ENCODE data around the gene ATP2A3. TPM values are rescaled to one million over a fixed set of nuclear protein-coding genes. Genes with fewer than 3 reads are reported as not detected.

The ATP2A3 gene
- polyA plus RNA-seq, 4 donors = 5.8 to 83.0 (median 24.4) TPM

- Histone ChIP-seq H3K27me3 (ENCODE audit: control insufficient read depth in 3 of 3, insufficient read depth in 3 of 3, low read length in 3 of 3) (no peaks in the 10 kb centered on the region), H3K27ac (ENCODE audit: low read depth in 1 of 3, low read length in 2 of 3) (no peak overlapping the region), H3K4me1 (ENCODE audit: control insufficient read depth in 3 of 3, insufficient read depth in 2 of 3, low read depth in 1 of 3, low read length in 2 of 3) (peaks cover 6 to 34% (median 8%) of the 10 kb centered on the region in 3 donors), H3K9me3 (ENCODE audit: control insufficient read depth in 2 of 2, insufficient read depth in 1 of 2, low read depth in 1 of 2, low read length in 1 of 2) (no peaks in the 10 kb centered on the region), H3K36me3 (ENCODE audit: control insufficient read depth in 3 of 3, insufficient read depth in 2 of 3, low read depth in 1 of 3, low read length in 3 of 3) (peaks cover 0 to 57% (median 0%) of the 10 kb centered on the region in 3 donors), H3K4me3 (ENCODE audit: low read depth in 1 of 3, low read length in 3 of 3) (no peak overlapping the region)
- FAIRE-seq (no peak), DNase-seq (no peak)
- 80 to 92% (median 91%) methylated on average over 6 of the region's 6 CpGs for WGBS, 3 donors
Observed at GRCh38 chr17:3896968-3897235, 67.3 kb downstream of the ATP2A3 start.

- Histone ChIP-seq H3K27ac (ENCODE audit: low read depth in 1 of 3, low read length in 2 of 3) (no peak overlapping the region), H3K36me3 (ENCODE audit: control insufficient read depth in 3 of 3, insufficient read depth in 2 of 3, low read depth in 1 of 3, low read length in 3 of 3) (peaks cover 0 to 52% (median 0%) of the 10 kb centered on the region in 3 donors), H3K4me1 (ENCODE audit: control insufficient read depth in 3 of 3, insufficient read depth in 2 of 3, low read depth in 1 of 3, low read length in 2 of 3) (peaks cover 6 to 39% (median 8%) of the 10 kb centered on the region in 3 donors), H3K9me3 (ENCODE audit: control insufficient read depth in 2 of 2, insufficient read depth in 1 of 2, low read depth in 1 of 2, low read length in 1 of 2) (no peaks in the 10 kb centered on the region), H3K4me3 (ENCODE audit: low read depth in 1 of 3, low read length in 3 of 3) (no peak overlapping the region), H3K27me3 (ENCODE audit: control insufficient read depth in 3 of 3, insufficient read depth in 3 of 3, low read length in 3 of 3) (no peaks in the 10 kb centered on the region)
- no peak for FAIRE-seq
- no peak for DNase-seq
- WGBS, 3 donors = 75 to 76% (median 75%) methylated on average over 15 of the region's 15 CpGs
Observed at GRCh38 chr17:3896108-3896967, 67.9 kb downstream of the ATP2A3 start.

- Histone ChIP-seq H3K27me3 (ENCODE audit: control insufficient read depth in 3 of 3, insufficient read depth in 3 of 3, low read length in 3 of 3) (no peaks in the 10 kb centered on the region), H3K4me1 (ENCODE audit: control insufficient read depth in 3 of 3, insufficient read depth in 2 of 3, low read depth in 1 of 3, low read length in 2 of 3) (peaks cover 6 to 43% (median 8%) of the 10 kb centered on the region in 3 donors), H3K9me3 (ENCODE audit: control insufficient read depth in 2 of 2, insufficient read depth in 1 of 2, low read depth in 1 of 2, low read length in 1 of 2) (no peaks in the 10 kb centered on the region), H3K27ac (ENCODE audit: low read depth in 1 of 3, low read length in 2 of 3) (peak overlapping the region; percentile 42 to 88 (median 83)), H3K4me3 (ENCODE audit: low read depth in 1 of 3, low read length in 3 of 3) (no peak overlapping the region), H3K36me3 (ENCODE audit: control insufficient read depth in 3 of 3, insufficient read depth in 2 of 3, low read depth in 1 of 3, low read length in 3 of 3) (peaks cover 0 to 52% (median 0%) of the 10 kb centered on the region in 3 donors)
- WGBS, 3 donors = 95 to 100% (median 98%) methylated on average over 3 of the region's 3 CpGs
- DNase-seq (no peak), FAIRE-seq (no peak)
Observed at GRCh38 chr17:3895354-3895753, 68.9 kb downstream of the ATP2A3 start.

GRCh38 chr17:3894911-3895343 lies 69.3 kb downstream of the ATP2A3 start:
- Histone ChIP-seq H3K4me3 (ENCODE audit: low read depth in 1 of 3, low read length in 3 of 3) (no peak overlapping the region), H3K4me1 (ENCODE audit: control insufficient read depth in 3 of 3, insufficient read depth in 2 of 3, low read depth in 1 of 3, low read length in 2 of 3) (peaks cover 6 to 46% (median 8%) of the 10 kb centered on the region in 3 donors)
- no peak for FAIRE-seq

GRCh38 chr17:3894188-3894587 lies 70.0 kb downstream of the ATP2A3 start:
- WGBS, 3 donors = 68 to 84% (median 72%) methylated on average over 5 of the region's 5 CpGs
- no peak for DNase-seq

More at GRCh38 chr17:3894911-3895343, 69.3 kb downstream of the ATP2A3 start:
- H3K9me3 ChIP-seq (ENCODE audit: control insufficient read depth in 2 of 2, insufficient read depth in 1 of 2, low read depth in 1 of 2, low read length in 1 of 2) = no peaks in the 10 kb centered on the region
- H3K36me3 ChIP-seq (ENCODE audit: control insufficient read depth in 3 of 3, insufficient read depth in 2 of 3, low read depth in 1 of 3, low read length in 3 of 3) = peaks cover 0 to 52% (median 0%) of the 10 kb centered on the region in 3 donors
- DNase-seq = peak; percentile 86 to 88
- peak overlapping the region; percentile 42 to 88 (median 83) for H3K27ac ChIP-seq (ENCODE audit: low read depth in 1 of 3, low read length in 2 of 3)
- WGBS, 3 donors = 8 to 39% (median 35%) methylated on average over 2 of the region's 2 CpGs
- no peaks in the 10 kb centered on the region for H3K27me3 ChIP-seq (ENCODE audit: control insufficient read depth in 3 of 3, insufficient read depth in 3 of 3, low read length in 3 of 3)

GRCh38 chr17:3893720-3894116 lies 70.5 kb downstream of the ATP2A3 start:
- Histone ChIP-seq H3K4me3 (ENCODE audit: low read depth in 1 of 3, low read length in 3 of 3) (peak overlapping the region in 1 of 3 donors; percentile 55), H3K27ac (ENCODE audit: low read depth in 1 of 3, low read length in 2 of 3) (peak overlapping the region; percentile 58 to 88 (median 83)), H3K9me3 (ENCODE audit: control insufficient read depth in 2 of 2, insufficient read depth in 1 of 2, low read depth in 1 of 2, low read length in 1 of 2) (no peaks in the 10 kb centered on the region), H3K36me3 (ENCODE audit: control insufficient read depth in 3 of 3, insufficient read depth in 2 of 3, low read depth in 1 of 3, low read length in 3 of 3) (peaks cover 0 to 40% (median 0%) of the 10 kb centered on the region in 3 donors), H3K4me1 (ENCODE audit: control insufficient read depth in 3 of 3, insufficient read depth in 2 of 3, low read depth in 1 of 3, low read length in 2 of 3) (peaks cover 6 to 54% (median 8%) of the 10 kb centered on the region in 3 donors), H3K27me3 (ENCODE audit: control insufficient read depth in 3 of 3, insufficient read depth in 3 of 3, low read length in 3 of 3) (no peaks in the 10 kb centered on the region)
- DNase-seq (no peak), FAIRE-seq (no peak)
- whole genome bisulfite sequencing, 3 donors = 57 to 69% (median 67%) methylated on average over 7 of the region's 7 CpGs

More at GRCh38 chr17:3894188-3894587, 70.0 kb downstream of the ATP2A3 start:
- Histone ChIP-seq H3K27ac (ENCODE audit: low read depth in 1 of 3, low read length in 2 of 3) (peak overlapping the region; percentile 1 to 88 (median 83)), H3K27me3 (ENCODE audit: control insufficient read depth in 3 of 3, insufficient read depth in 3 of 3, low read length in 3 of 3) (no peaks in the 10 kb centered on the region), H3K9me3 (ENCODE audit: control insufficient read depth in 2 of 2, insufficient read depth in 1 of 2, low read depth in 1 of 2, low read length in 1 of 2) (no peaks in the 10 kb centered on the region), H3K4me3 (ENCODE audit: low read depth in 1 of 3, low read length in 3 of 3) (no peak overlapping the region), H3K36me3 (ENCODE audit: control insufficient read depth in 3 of 3, insufficient read depth in 2 of 3, low read depth in 1 of 3, low read length in 3 of 3) (peaks cover 0 to 45% (median 0%) of the 10 kb centered on the region in 3 donors), H3K4me1 (ENCODE audit: control insufficient read depth in 3 of 3, insufficient read depth in 2 of 3, low read depth in 1 of 3, low read length in 2 of 3) (peaks cover 6 to 50% (median 8%) of the 10 kb centered on the region in 3 donors)
- no peak for FAIRE-seq

GRCh38 chr17:3893003-3893719 lies 71.1 kb downstream of the ATP2A3 start, which contains the start of gene CAMKK1:
CAMKK1 (minus strand) TSS chr17:3893053; CDS start chr17:3885687, 7,366 bp downstream.
- FAIRE-seq = no peak
- peak within 1 kb of the TSS; percentile 58 to 88 (median 83) for H3K27ac ChIP-seq (ENCODE audit: low read depth in 1 of 3, low read length in 2 of 3)
- peak; percentile 90 to 97 for DNase-seq
- no peaks in the 10 kb centered on the region for H3K27me3 ChIP-seq (ENCODE audit: control insufficient read depth in 3 of 3, insufficient read depth in 3 of 3, low read length in 3 of 3)
- no peaks in the 10 kb centered on the region for H3K9me3 ChIP-seq (ENCODE audit: control insufficient read depth in 2 of 2, insufficient read depth in 1 of 2, low read depth in 1 of 2, low read length in 1 of 2)
- 1 to 9% (median 4%) methylated on average over 27 to 75 of the region's 75 CpGs for WGBS, 3 donors
- peaks cover 0 to 37% (median under 1%) of the 10 kb centered on the region in 3 donors for H3K36me3 ChIP-seq (ENCODE audit: control insufficient read depth in 3 of 3, insufficient read depth in 2 of 3, low read depth in 1 of 3, low read length in 3 of 3)
- H3K4me1 ChIP-seq (ENCODE audit: control insufficient read depth in 3 of 3, insufficient read depth in 2 of 3, low read depth in 1 of 3, low read length in 2 of 3) = peaks cover 6 to 59% (median 8%) of the 10 kb centered on the region in 3 donors
- H3K4me3 ChIP-seq (ENCODE audit: low read depth in 1 of 3, low read length in 3 of 3) = peak within 1 kb of the TSS; percentile 46 to 56 (median 55)
